Prostate gland (tissue), 2 donors: ENCODE results near the gene DES. TPM values are rescaled to one million over a fixed set of nuclear protein-coding genes. Genes with fewer than 3 reads are reported as not detected.

Experiments
- DNase-seq: peaks from one replicate; pipeline ENCODE4 v3.0.0-alpha.2; 2019; ENCODE audit warnings: low spot score
- H3K27ac ChIP-seq, 2 donors: fragments of 200-600 bp; sonication (generic); 2 replicates each; pipeline ENCODE4 v1.5.1; 2017 to 2019
- H3K27me3 ChIP-seq: fragments of 200-600 bp; sonication (generic); replicated peaks from 2 replicates; pipeline ENCODE4 v1.5.1; 2019; ENCODE audit not compliant: insufficient read depth
- H3K36me3 ChIP-seq, 2 donors: fragments of 200-600 bp; sonication (generic); 1 replicate in 1 of 2; 2 replicates in 1 of 2; pipeline versions ENCODE4 v1.5.1 to v1.8.1; 2017 to 2019
- H3K4me1 ChIP-seq: fragments of 200-600 bp; sonication (generic); replicated peaks from 2 replicates; pipeline ENCODE4 v1.5.1; 2019
- H3K4me3 ChIP-seq, 2 donors: fragments of 200-600 bp; sonication (generic); 2 replicates each; pipeline ENCODE4 v1.5.1; 2017 to 2019
- H3K9me3 ChIP-seq: fragments of 200-600 bp; sonication (generic); 2 replicates; pipeline ENCODE4 v1.5.1; 2017
- CTCF ChIP-seq, 4 experiments: fragments of 200-600 bp in 2 of 4; fragments of 450-650 bp in 2 of 4; sonication (generic) in 2 of 4; IDR thresholded peaks; 1 replicate in 3 of 4; 2 replicates in 1 of 4; pipeline ENCODE4 v1.5.1; 2016 to 2019; ENCODE audit warnings: antibody characterized with exemption in 4 of 4, mild to moderate bottlenecking in 2 of 4, moderate library complexity in 2 of 4
- POLR2A ChIP-seq: fragments of 450-650 bp; IDR thresholded peaks from one replicate; pipeline ENCODE4 v1.6.1; 2016; ENCODE audit warnings: antibody characterized with exemption, mild to moderate bottlenecking
- POLR2AphosphoS5 ChIP-seq: sonication (generic); formaldehyde crosslinking; IDR thresholded peaks from one replicate; pipeline ENCODE4 v1.6.1; 2017; ENCODE audit warnings: antibody characterized with exemption
- WGBS: methylation state at CpG from one replicate; pipeline ENCODE4 v1.1.5; 2018; 5-methylcytosine and 5-hydroxymethylcytosine counted together
- intact Hi-C: fragments of 100-400 bp; cut with DNase I; formaldehyde crosslinking; loops from one replicate; pipeline ENCODE4 v1.14.2; 2022
- total RNA-seq, 2 donors: library from RNA; depleted of rRNA; stranded (reverse); fragments of >200 nt; gene quantifications; one replicate each; pipeline ENCODE4 v1.1.0, GENCODE V29; 2016

The DES gene
- total RNA-seq, 2 donors from 2014 or later: 1,584 to 1,742 TPM

DNA sequence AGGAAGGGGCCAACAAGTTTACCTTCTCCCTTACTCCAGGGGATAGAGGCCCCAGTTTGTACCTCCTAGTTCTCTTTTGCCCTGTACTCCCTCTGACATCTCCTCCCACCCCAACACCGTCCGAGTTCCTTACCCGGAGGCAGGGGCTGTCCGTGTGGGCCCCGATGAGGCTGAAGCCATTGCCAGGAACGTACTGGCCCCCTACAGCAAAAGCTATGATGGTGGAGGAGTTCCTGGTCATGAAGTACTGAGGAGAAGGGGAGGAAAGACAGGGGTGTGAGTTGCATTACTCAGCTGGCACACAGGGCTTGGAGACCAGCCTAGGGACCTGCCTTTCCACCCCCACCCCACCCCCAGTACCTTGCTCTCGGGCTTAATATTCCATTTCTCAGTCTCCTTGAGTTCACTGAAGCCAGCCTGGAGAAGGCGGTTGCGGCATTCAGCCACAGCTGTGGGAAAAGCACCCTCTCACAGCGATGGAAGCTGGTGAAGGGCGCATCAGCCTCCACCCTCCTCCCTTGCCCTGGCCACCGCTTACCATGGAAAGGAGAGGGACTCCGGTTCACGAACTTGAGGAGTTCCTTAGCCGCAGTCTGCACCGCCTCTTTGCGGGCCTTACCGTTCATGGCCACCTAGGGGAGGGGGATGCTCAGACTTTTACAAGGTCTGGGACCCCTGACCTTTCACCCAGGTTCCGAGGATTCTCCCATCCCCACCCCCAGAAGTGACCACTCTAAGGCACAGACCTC lies 31.5 kb upstream of the DES start:
- no peaks in the 10 kb centered on the region for H3K9me3 ChIP-seq
- peak overlapping the region; percentile 91 to 94 for H3K27ac ChIP-seq
- H3K4me1 ChIP-seq: no peaks in the 10 kb centered on the region
- 32% methylated on average over 19 of the region's 19 CpGs for WGBS
- peaks cover 5 to 9% of the 10 kb centered on the region in 2 donors for H3K36me3 ChIP-seq
- H3K27me3 ChIP-seq: no peaks in the 10 kb centered on the region
- TF ChIP-seq POLR2AphosphoS5 (no peak), POLR2A (no peak), CTCF (IDR thresholded peaks at IDR 0.05) (no peak)
- no peak for DNase-seq
- peak overlapping the region; percentile 79 to 89 for H3K4me3 ChIP-seq
- intact Hi-C loops: loop anchor here (5.0 kb wide), 1 partner anchor 209 kb away; the partner anchor contains the start of genes CNPPD1 and RETREG2

DNA sequence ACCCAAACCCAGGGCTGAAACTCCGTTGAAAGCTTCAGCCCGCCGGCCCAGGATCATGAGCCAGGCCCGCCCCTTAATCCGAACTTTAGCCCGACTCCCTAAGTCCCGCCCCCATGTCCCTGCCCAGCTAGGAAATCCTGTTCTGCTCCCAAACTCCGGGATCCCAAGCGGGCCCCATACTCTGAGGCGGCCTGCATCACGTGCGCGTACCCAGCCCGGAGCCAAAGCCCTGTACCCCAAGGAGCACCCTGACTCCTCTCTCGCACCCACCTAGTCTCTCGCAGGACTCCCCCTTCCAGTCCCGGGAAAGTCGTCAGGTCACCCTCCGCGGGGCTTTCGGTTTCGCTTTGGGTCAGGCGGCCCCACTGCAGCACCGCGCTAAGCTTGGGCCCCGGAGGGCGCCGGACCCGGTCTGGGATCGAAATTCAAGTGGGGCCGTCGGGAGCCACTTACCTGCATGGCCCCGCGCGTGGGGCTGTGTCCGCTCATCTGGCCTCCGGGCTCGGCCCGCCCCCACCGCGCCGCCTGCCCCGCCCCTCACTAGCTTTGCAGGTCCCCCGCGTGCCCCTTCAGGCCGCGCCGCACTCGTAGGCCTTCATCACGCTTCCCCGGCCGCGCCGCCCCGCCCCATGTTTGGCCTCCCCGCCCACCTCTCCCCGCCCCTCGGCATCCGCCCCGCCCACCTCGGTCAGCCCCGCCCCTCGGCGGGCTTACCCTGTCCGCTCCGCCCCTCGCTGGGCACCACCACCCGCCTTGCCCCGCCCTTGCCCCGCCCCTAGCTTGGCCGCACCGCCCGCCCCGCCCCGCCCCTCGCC lies 30.7 kb upstream of the DES start, which contains the start of gene DNPEP:
TSS of gene DNPEP (minus strand) at position 607 of the 815 bp plus-strand sequence. CDS start at position 489, 118 bp downstream.
- H3K27ac ChIP-seq: peak within 1 kb of the TSS; percentile 91 to 94
- H3K27me3 ChIP-seq: no peaks in the 10 kb centered on the region
- under 1% methylated on average over 70 of the region's 76 CpGs for WGBS
- intact Hi-C loops: loop anchor here (5.0 kb wide), 1 partner anchor 210 kb away; the partner anchor contains the start of genes CNPPD1 and RETREG2
- no peaks in the 10 kb centered on the region for H3K9me3 ChIP-seq
- H3K4me3 ChIP-seq: peak within 1 kb of the TSS; percentile 79 to 89
- no peaks in the 10 kb centered on the region for H3K4me1 ChIP-seq
- peaks cover 4 to 9% of the 10 kb centered on the region in 2 donors for H3K36me3 ChIP-seq
- DNase-seq: peak; percentile 94
- TF ChIP-seq POLR2AphosphoS5 (peak; percentile 34), CTCF (IDR thresholded peaks at IDR 0.05) (peak in 1 of 4 experiments; percentile 3), POLR2A (peak; percentile 42)

DNA sequence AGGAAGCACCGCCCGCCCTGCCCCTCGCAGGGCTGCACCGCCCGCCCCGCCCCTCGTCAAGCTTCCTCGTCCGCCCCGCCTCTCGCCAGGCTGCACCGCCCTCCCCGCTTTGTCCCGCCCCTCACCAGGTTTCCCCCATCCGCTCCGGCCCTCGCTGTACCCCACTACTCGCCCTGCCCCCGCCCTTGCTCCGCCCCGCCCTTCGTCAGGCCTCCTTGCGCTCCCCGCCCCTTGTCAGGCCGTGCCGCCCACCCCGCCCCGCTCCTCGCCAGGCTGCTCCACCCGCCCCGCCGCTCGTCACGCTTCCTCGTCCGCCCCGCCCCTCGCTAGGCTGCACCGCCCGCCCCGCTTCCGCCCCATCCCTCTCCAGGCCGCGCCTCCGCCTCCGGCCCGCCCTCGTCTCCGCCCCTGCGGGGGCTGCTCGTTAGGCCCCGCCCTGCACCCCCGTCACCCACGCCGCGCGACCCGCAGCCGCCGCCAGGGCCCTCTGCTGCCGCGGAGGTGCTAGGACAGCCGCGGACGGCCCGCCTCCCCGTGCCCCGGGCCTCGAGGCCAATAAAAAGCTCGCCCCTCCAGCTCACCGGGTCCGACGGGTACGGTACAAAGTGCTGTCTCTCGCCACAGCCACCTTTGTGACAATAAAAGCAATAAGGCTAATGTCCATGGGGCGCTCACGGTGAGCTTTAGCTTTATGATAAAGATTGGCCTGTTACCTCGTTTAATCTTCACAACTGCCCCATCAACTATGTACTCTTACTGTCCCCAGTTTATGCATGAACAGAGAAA lies 29.9 kb upstream of the DES start:
- peak overlapping the region; percentile 79 to 89 for H3K4me3 ChIP-seq
- TF ChIP-seq POLR2A (peak; percentile 44), POLR2AphosphoS5 (peak; percentile 36), CTCF (IDR thresholded peaks at IDR 0.05) (peak; percentile 36 to 91 (median 61))
- under 1% methylated on average over 42 of the region's 78 CpGs for WGBS
- peaks cover 0 to 9% of the 10 kb centered on the region in 2 donors for H3K36me3 ChIP-seq
- no peaks in the 10 kb centered on the region for H3K27me3 ChIP-seq
- intact Hi-C loops: loop anchor here (5.0 kb wide), 1 partner anchor 211 kb away; the partner anchor contains the start of genes CNPPD1 and RETREG2
- peak overlapping the region; percentile 91 to 94 for H3K27ac ChIP-seq
- no peaks in the 10 kb centered on the region for H3K9me3 ChIP-seq
- peak; percentile 96 for DNase-seq
- H3K4me1 ChIP-seq: no peaks in the 10 kb centered on the region

GRCh38 chr2:219388907-219389156 lies 29.3 kb upstream of the DES start:
- H3K9me3 ChIP-seq: no peaks in the 10 kb centered on the region
- peaks cover 0 to 9% of the 10 kb centered on the region in 2 donors for H3K36me3 ChIP-seq
- TF ChIP-seq POLR2A (no peak), POLR2AphosphoS5 (no peak), CTCF (IDR thresholded peaks at IDR 0.05) (no peak)
- peak overlapping the region; percentile 91 to 94 for H3K27ac ChIP-seq
- DNase-seq: no peak
- WGBS: 40% methylated on average over 6 of the region's 6 CpGs
- intact Hi-C loops: loop anchor here (5.0 kb wide), 1 partner anchor 212 kb away; the partner anchor contains the start of genes CNPPD1 and RETREG2
- no peaks in the 10 kb centered on the region for H3K27me3 ChIP-seq
- peak overlapping the region in 1 of 2 donors; percentile 79 for H3K4me3 ChIP-seq
- H3K4me1 ChIP-seq: no peaks in the 10 kb centered on the region
